Esophagus muscularis mucosa (tissue), 4 donors: ENCODE results near the gene BNIP3. TPM values are rescaled to one million over a fixed set of nuclear protein-coding genes. Genes with fewer than 3 reads are reported as not detected.

Experiments used
- DNase-seq: peaks from one replicate; pipeline ENCODE4 v3.0.0-alpha.2; 2017; ENCODE audit errors: extremely low spot score
- H3K27ac ChIP-seq, 4 donors: fragments of 200-600 bp; sonication (generic); replicated peaks in 1 of 4; 1 replicate in 3 of 4; 2 replicates in 1 of 4; pipeline ENCODE4 v1.5.1; 2016 to 2019; ENCODE audit warnings: mild to moderate bottlenecking in 1 of 4
- H3K27me3 ChIP-seq, 4 donors: fragments of 200-600 bp; sonication (generic); one replicate each; pipeline versions ENCODE4 v1.5.1 to v1.6.0; 2016 to 2019
- H3K36me3 ChIP-seq, 4 donors: fragments of 200-600 bp; sonication (generic); one replicate each; pipeline ENCODE4 v1.5.1; 2016 to 2019
- H3K4me1 ChIP-seq, 4 donors: fragments of 200-600 bp; sonication (generic); one replicate each; pipeline ENCODE4 v1.5.1; 2016 to 2019
- H3K4me3 ChIP-seq, 4 donors: fragments of 200-600 bp; sonication (generic); 1 replicate in 2 of 4; 2 replicates in 2 of 4; pipeline ENCODE4 v1.5.1; 2016 to 2019; ENCODE audit warnings: mild to moderate bottlenecking in 4 of 4, moderate library complexity in 1 of 4
- H3K9me3 ChIP-seq, 4 donors: fragments of 200-600 bp; sonication (generic); 1 replicate in 3 of 4; 2 replicates in 1 of 4; pipeline ENCODE4 v1.5.1; 2016 to 2019
- CTCF ChIP-seq, 3 experiments: fragments of 200-600 bp in 2 of 3; fragments of 450-650 bp in 1 of 3; sonication (generic) in 2 of 3; IDR thresholded peaks; one replicate each; pipeline ENCODE4 v1.5.1; 2017 to 2019; ENCODE audit warnings: antibody characterized with exemption in 3 of 3, mild to moderate bottlenecking in 2 of 3, moderate library complexity in 1 of 3
- EP300 ChIP-seq: sonication (generic); formaldehyde crosslinking; IDR thresholded peaks from one replicate; pipeline ENCODE4 v1.6.1; 2017; ENCODE audit warnings: antibody characterized with exemption
- POLR2A ChIP-seq: fragments of 450-650 bp; IDR thresholded peaks from one replicate; pipeline ENCODE4 v1.6.1; 2017; ENCODE audit warnings: antibody characterized with exemption, moderate library complexity, mild to moderate bottlenecking, low read depth
- POLR2AphosphoS5 ChIP-seq, 2 donors: sonication (generic); formaldehyde crosslinking; IDR thresholded peaks; one replicate each; pipeline ENCODE4 v1.6.1; 2017; ENCODE audit warnings: antibody characterized with exemption in 2 of 2
- WGBS: methylation state at CpG from one replicate; pipeline ENCODE4 v1.1.5; 2018; 5-methylcytosine and 5-hydroxymethylcytosine counted together
- intact Hi-C: fragments of 100-400 bp; cut with DNase I; formaldehyde crosslinking; loops from one replicate; pipeline ENCODE4 v1.15.1; 2023
- total RNA-seq, 4 donors: library from RNA; depleted of rRNA; stranded (reverse); fragments of >200 nt; gene quantifications; one replicate each; pipeline versions ENCODE4 v1.1.0 to v1.2.1, GENCODE V29; 2016

BNIP3 gene
- total RNA-seq, 4 donors from 2014 or later, result 51.4 to 68.9 (median 62.6) TPM

GRCh38 chr10:131983780-131984179, 2.1 kb upstream of the BNIP3 start:
- intact Hi-C loops, result loop anchor here (5.0 kb wide), 3 partner anchors 39 to 324 kb away; partner anchors contain the start of genes PPP2R2D and STK32C
- Histone ChIP-seq H3K27me3 (no peaks in the 10 kb centered on the region), H3K36me3 (no peaks in the 10 kb centered on the region), H3K9me3 (no peaks in the 10 kb centered on the region), H3K4me3 (no peak overlapping the region), H3K4me1 (peaks cover 23 to 35% (median 31%) of the 10 kb centered on the region in 4 donors), H3K27ac (no peak overlapping the region)
- 82% methylated on average over 6 of the region's 6 CpGs for WGBS
- no peak for DNase-seq
- no peak for TF ChIP-seq EP300

GRCh38 chr10:131982796-131983195, 1.1 kb upstream of the BNIP3 start:
- whole genome bisulfite sequencing, result 65% methylated on average over 20 of the region's 21 CpGs

GRCh38 chr10:131982185-131982756, 548 bp upstream of the BNIP3 start:
- intact Hi-C loops, result loop anchor here (5.0 kb wide), 3 partner anchors 40 to 325 kb away; partner anchors contain the start of genes PPP2R2D and STK32C
- Histone ChIP-seq H3K4me3 (peak overlapping the region; percentile 81 to 99 (median 90)), H3K36me3 (no peaks in the 10 kb centered on the region), H3K27ac (peak overlapping the region; percentile 69 to 85 (median 76)), H3K4me1 (peaks cover 29 to 42% (median 40%) of the 10 kb centered on the region in 4 donors), H3K9me3 (no peaks in the 10 kb centered on the region), H3K27me3 (no peaks in the 10 kb centered on the region)
- no CpG with 5 or more reads among the region's 83 CpGs for WGBS
- no peak for DNase-seq
- TF ChIP-seq EP300, result no peak

More at GRCh38 chr10:131982796-131983195, 1.1 kb upstream of the BNIP3 start:
- H3K4me1 ChIP-seq, result peaks cover 27 to 42% (median 40%) of the 10 kb centered on the region in 4 donors
- H3K36me3 ChIP-seq, result no peaks in the 10 kb centered on the region
- H3K4me3 ChIP-seq, result peak overlapping the region; percentile 81 to 99 (median 90)
- no peak for DNase-seq
- H3K27me3 ChIP-seq, result no peaks in the 10 kb centered on the region
- intact Hi-C loops, result loop anchor here (5.0 kb wide), 3 partner anchors 40 to 325 kb away; partner anchors contain the start of genes PPP2R2D and STK32C
- H3K27ac ChIP-seq, result peak overlapping the region; percentile 69 to 85 (median 76)
- TF ChIP-seq POLR2AphosphoS5 (IDR thresholded peaks at IDR 0.05), result no peak
- no peak for TF ChIP-seq EP300
- no peak for TF ChIP-seq CTCF (IDR thresholded peaks at IDR 0.05)
- TF ChIP-seq POLR2A, result no peak
- H3K9me3 ChIP-seq, result no peaks in the 10 kb centered on the region

GRCh38 chr10:131980761-131981428, 828 bp downstream of the BNIP3 start:
- intact Hi-C loops, result loop anchor here (5.0 kb wide), 3 partner anchors 41 to 326 kb away; partner anchors contain the start of genes PPP2R2D and STK32C
- H3K27me3 ChIP-seq, result no peaks in the 10 kb centered on the region
- H3K9me3 ChIP-seq, result no peaks in the 10 kb centered on the region
- WGBS, result 5% methylated on average over 27 of the region's 31 CpGs
- H3K27ac ChIP-seq, result peak overlapping the region; percentile 83 to 87 (median 86)
- no peaks in the 10 kb centered on the region for H3K36me3 ChIP-seq
- H3K4me3 ChIP-seq, result peak overlapping the region; percentile 81 to 99 (median 90)
- H3K4me1 ChIP-seq, result peaks cover 38 to 51% (median 40%) of the 10 kb centered on the region in 4 donors
- TF ChIP-seq EP300, result no peak
- TF ChIP-seq CTCF (IDR thresholded peaks at IDR 0.05), result no peak
- DNase-seq, result no peak

GRCh38 chr10:131980321-131980720, 1.4 kb downstream of the BNIP3 start:
- TF ChIP-seq CTCF (IDR thresholded peaks at IDR 0.05) (no peak), EP300 (no peak), POLR2AphosphoS5 (IDR thresholded peaks at IDR 0.05) (no peak), POLR2A (no peak)
- no peak for DNase-seq
- Histone ChIP-seq H3K36me3 (no peaks in the 10 kb centered on the region), H3K9me3 (no peaks in the 10 kb centered on the region), H3K4me1 (peaks cover 38 to 51% (median 40%) of the 10 kb centered on the region in 4 donors), H3K27me3 (no peaks in the 10 kb centered on the region), H3K4me3 (peak overlapping the region; percentile 81 to 99 (median 90)), H3K27ac (peak overlapping the region in 2 of 4 donors; percentile 4 to 16)
- intact Hi-C loops, result loop anchor here (5.0 kb wide), 3 partner anchors 42 to 327 kb away; partner anchors contain the start of genes PPP2R2D and STK32C
- 96% methylated on average over 8 of the region's 8 CpGs for WGBS
